Fibroblast of mammary gland (primary cell): ENCODE measurements around the gene KRT35.

Experiments
- DNase-seq: peaks from one replicate; pipeline ENCODE4 v3.0.0-alpha.2; 2010; ENCODE audit warnings: low read depth
- H3K4me3 ChIP-seq: 2 replicates; pipeline ENCODE4 v1.5.1; 2011; ENCODE audit warnings: low read depth, mild to moderate bottlenecking, low read length, moderate library complexity; ENCODE audit not compliant: control insufficient read depth
- TF ChIP-seq, protein P1 (sequence below): conservative IDR thresholded peaks from 2 replicates; pipeline ENCODE4 v1.5.1; 2011; ENCODE audit warnings: low read depth, low read length, inconsistent platforms; ENCODE audit not compliant: control insufficient read depth, insufficient read depth

The KRT35 gene

GRCh38 chr17:41480136-41480535 is 815 bp downstream of the KRT35 start:
- DNase-seq, result no peak
- TF ChIP-seq, protein P1, sequence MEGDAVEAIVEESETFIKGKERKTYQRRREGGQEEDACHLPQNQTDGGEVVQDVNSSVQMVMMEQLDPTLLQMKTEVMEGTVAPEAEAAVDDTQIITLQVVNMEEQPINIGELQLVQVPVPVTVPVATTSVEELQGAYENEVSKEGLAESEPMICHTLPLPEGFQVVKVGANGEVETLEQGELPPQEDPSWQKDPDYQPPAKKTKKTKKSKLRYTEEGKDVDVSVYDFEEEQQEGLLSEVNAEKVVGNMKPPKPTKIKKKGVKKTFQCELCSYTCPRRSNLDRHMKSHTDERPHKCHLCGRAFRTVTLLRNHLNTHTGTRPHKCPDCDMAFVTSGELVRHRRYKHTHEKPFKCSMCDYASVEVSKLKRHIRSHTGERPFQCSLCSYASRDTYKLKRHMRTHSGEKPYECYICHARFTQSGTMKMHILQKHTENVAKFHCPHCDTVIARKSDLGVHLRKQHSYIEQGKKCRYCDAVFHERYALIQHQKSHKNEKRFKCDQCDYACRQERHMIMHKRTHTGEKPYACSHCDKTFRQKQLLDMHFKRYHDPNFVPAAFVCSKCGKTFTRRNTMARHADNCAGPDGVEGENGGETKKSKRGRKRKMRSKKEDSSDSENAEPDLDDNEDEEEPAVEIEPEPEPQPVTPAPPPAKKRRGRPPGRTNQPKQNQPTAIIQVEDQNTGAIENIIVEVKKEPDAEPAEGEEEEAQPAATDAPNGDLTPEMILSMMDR, result no peak

DNA sequence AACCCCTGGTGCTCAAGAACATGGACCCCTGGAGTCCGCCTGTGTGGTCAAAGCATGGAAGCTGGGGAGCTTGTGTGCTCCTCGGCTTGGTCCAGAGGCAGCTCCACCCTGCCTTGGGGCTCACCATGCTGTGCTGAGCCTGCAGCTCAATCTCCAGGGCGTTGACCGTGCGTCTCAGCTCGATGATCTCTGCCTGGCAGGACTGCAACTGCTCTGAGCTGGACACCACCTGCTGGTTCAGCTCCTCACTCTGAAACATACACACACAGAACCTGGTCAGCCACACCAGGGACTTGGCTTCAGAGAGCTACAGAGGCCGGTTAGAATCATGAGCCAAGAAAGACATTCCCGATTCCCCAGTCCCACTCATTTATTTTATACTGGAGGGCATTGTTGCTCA is 2.7 kb downstream of the KRT35 start:
- DNase-seq, result no peak
- TF ChIP-seq, protein P1, result no peak
- H3K4me3 ChIP-seq, result no peak overlapping the region

More at GRCh38 chr17:41480136-41480535, 815 bp downstream of the KRT35 start:
- H3K4me3 ChIP-seq, result no peak overlapping the region

GRCh38 chr17:41476866-41477815 is 3.8 kb downstream of the KRT35 start:
- TF ChIP-seq, protein P1, result no peak
- no peak overlapping the region for H3K4me3 ChIP-seq
- no peak for DNase-seq

DNA sequence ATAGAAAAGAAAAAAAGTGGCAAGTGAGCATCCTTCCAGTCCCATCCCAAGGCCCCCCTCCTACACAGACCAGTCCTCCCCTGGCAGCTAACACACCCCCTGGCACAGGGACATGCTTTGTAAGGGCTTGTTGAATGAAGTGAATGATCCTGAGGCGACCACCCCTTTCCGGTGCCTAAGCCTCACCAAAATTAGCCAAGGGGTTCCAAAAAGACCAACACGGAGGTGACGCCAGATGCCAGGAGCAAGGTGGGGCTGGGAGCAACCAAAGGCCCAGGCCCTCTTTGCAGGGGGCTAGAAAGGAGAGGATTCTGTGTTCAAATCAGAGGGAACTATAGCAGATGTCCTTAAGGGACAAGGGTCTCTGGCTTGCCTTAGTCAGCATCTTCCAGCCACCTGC is 5.5 kb downstream of the KRT35 start:
- no peak overlapping the region for H3K4me3 ChIP-seq
- TF ChIP-seq, protein P1, result no peak
- DNase-seq, result no peak

DNA sequence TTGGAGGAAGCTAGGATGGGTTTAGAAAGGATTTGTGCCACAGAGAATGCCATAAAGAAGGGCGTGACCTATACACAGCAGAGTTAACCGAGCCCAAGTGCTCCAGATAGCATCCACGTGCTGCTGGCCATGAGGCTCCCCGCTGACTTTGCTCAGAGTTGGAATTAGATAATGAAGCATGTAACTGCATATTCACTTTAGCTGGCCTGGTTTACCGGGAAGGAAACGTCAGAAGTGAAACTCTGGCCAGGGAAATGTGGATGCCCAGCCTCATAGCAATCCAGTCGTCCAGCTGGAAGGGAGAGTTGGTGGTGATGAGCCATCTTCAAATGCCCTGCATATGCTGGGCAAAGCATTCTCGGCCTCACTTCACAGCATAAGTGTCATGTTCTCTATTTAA is 6.1 kb downstream of the KRT35 start:
- TF ChIP-seq, protein P1, result no peak
- no peak overlapping the region for H3K4me3 ChIP-seq
- DNase-seq, result no peak

- no peak overlapping the region for H3K4me3 ChIP-seq
- TF ChIP-seq, protein P1, result no peak
- no peak for DNase-seq
Measured at GRCh38 chr17:41468346-41468745, 12.6 kb downstream of the KRT35 start.
